Erythroblast (primary cell): ENCODE measurements around the gene FAM110D.

ENCODE experiments used
- GATA1 ChIP-seq: IDR thresholded peaks from 2 replicates; pipeline ENCODE4 v1.6.1; 2011; ENCODE audit warnings: low read depth, mild to moderate bottlenecking, control low read depth, low read length, moderate library complexity
- POLR2A ChIP-seq: IDR thresholded peaks from 2 replicates; pipeline ENCODE4 v1.6.1; 2011; ENCODE audit warnings: mild to moderate bottlenecking, low read length

DNA sequence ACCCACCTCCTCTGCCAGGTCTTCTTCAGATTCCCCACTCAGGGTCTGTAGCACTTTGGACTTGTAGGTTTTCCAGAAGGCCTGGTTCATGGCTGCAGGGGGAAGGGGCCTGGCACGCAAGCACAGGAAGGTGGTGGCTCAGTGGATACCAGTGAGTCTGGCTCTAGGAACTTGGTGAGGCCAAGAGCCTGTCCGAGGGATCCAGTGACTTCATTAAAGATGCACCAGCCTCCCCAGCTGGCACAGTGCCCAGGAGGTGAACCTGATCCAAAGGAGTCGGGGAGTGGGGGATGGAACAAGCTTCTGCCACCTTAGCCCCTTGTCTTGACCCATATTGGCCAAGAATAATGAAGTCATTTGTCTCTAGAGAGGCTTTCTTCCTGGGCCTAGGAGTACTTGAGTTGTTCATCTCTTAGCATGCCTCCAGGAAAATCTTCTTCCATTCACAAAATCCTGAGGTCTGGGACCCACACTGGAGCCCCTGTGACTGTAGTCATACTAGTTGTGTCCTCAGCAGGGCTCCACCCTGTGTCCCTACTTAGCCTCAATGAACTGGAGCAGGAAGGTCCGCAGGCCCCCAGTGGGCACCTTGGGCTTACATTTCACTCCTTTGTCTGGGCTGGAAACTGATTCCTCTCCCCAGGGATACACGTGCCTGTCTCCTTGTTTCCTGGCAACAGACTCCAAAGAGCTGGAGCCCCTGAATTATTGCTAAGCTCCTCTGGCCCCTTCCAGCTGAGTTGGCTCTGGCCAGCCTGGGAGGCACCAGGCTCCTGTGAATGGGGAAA is 9.7 kb downstream of the FAM110D start, which contains the start of gene C1orf232:
- TF ChIP-seq POLR2A: no peak
- no peak for TF ChIP-seq GATA1
